Right cardiac atrium (tissue), 5 donors: Measurements from ENCODE around the gene KRT35. TPM values are rescaled to one million over a fixed set of nuclear protein-coding genes. Genes with fewer than 3 reads are reported as not detected.
"Not testable (repeated sequence)": the region's sequence is repeated elsewhere in the genome, so short reads cannot be mapped to it uniquely, and the experiment has no call there.

Experiments used
- ATAC-seq, 2 donors: fragments of 200-7000 bp; cut with Tn5 transposase; one replicate each; pipeline versions ENCODE4 v1.8.0 to v1.9.1; 2020; ENCODE audit warnings: moderate library complexity in 2 of 2, mild to moderate bottlenecking in 1 of 2
- DNase-seq, 3 donors: peaks; one replicate each; pipeline ENCODE4 v3.0.0-alpha.2; 2020
- H3K27ac ChIP-seq: one replicate; pipeline ENCODE4 v1.5.1; 2013; ENCODE audit warnings: mild to moderate bottlenecking, low read length, control low read depth, moderate library complexity
- H3K27me3 ChIP-seq: one replicate; pipeline ENCODE4 v1.6.1; 2013; ENCODE audit not compliant: control insufficient read depth, insufficient read depth
- H3K4me1 ChIP-seq: one replicate; pipeline ENCODE4 v1.6.1; 2013; ENCODE audit warnings: low read length; ENCODE audit not compliant: control insufficient read depth, insufficient read depth
- H3K4me3 ChIP-seq: one replicate; pipeline ENCODE4 v1.5.1; 2013; ENCODE audit warnings: low read length, control low read depth
- H3K9me3 ChIP-seq: one replicate; pipeline ENCODE4 v1.6.1; 2013; ENCODE audit warnings: low read length; ENCODE audit not compliant: control insufficient read depth
- WGBS: extraction: QIAGEN DNeasy Blood & Tissue Kit; methylation state at CpG from one replicate; pipeline ENCODE4 v1.1.7; 2013; 5-methylcytosine and 5-hydroxymethylcytosine counted together
- intact Hi-C, 4 donors: fragments of 100-400 bp; cut with DNase I; formaldehyde crosslinking; loops; one replicate each; pipeline versions ENCODE4 v1.11.0 to v1.14.0; 2022 to 2023
- polyA plus RNA-seq: library from polyadenylated mRNA; stranded (reverse); fragments of 200-250 nt; gene quantifications from one replicate; pipeline ENCODE4 v1.2.3, GENCODE V29; 2013
- total RNA-seq, 4 donors: library from RNA; stranded (reverse); fragmentation: NEBNext Ultra II Directional; extraction: Animal tissue kit (Norgen Biotek cat#: 25700); gene quantifications; one replicate each; pipeline ENCODE4 v1.2.1, GENCODE V29; 2021
- donor health status: healthy with polysubstance abuse.
- donor health status: DM: no; HTN: yes; CAD: no.
- donor health status: DM: no; HTN: no; CAD: no.
- donor health status: DM: no; HTN: yes; CAD: no; lungs with severe emphysema.
- donor health status: DM: yes; HTN: yes; CAD: no.

Gene KRT35
- total and polyA plus RNA-seq, 5 donors: not detected

DNA sequence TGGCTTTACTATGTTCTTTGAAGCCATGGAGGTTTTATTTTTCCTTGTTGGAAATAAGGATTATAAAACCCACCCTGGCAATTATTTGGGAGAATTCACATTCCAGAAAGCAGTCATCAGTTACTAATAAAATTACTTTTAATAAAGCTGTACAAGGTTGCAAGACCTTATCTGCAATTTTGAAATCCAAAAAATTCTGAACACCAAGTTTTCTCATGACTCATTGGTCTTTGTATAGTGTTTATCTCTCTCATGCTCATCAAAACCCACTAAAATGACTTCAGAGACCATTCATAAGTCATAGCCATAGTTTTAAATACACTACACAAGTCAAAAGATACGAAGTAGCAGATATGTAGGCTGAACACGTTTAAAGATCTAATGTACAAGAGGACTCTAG is 34.1 kb downstream of the KRT35 start:
- 29% methylated on average over 2 of the region's 2 CpGs for WGBS
- ATAC-seq: peak in 1 of 2 donors; percentile 33
- no peak overlapping the region for H3K4me3 ChIP-seq
- intact Hi-C loops: no loop called here
- H3K9me3 ChIP-seq: peaks cover 6% of the 10 kb centered on the region
- H3K27me3 ChIP-seq: peaks cover 2% of the 10 kb centered on the region
- H3K27ac ChIP-seq: no peak overlapping the region
- DNase-seq: no peak
- no peaks in the 10 kb centered on the region for H3K4me1 ChIP-seq

DNA sequence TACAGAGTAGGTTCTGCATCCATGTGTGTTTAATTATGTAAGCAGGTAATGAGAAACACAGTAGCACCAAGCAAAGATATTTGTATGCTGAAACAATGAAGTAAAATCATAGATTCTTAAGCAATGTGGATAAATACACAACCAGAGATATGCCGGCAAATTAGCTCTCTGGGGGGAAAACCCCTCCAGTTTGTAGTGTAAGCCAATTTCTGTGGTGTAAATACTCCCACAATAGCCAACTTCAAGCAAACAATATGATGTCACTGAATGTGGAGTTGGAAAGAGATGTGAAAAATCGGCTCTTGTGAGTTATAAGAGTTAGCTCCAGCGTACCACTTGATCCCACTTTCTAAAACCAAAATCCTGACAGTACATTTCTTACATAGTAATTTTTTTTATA is 36.3 kb downstream of the KRT35 start:
- peaks cover 2% of the 10 kb centered on the region for H3K9me3 ChIP-seq
- no peak for DNase-seq
- no peak overlapping the region for H3K27ac ChIP-seq
- H3K4me3 ChIP-seq: no peak overlapping the region
- 52% methylated on average over 3 of the region's 3 CpGs for WGBS
- H3K4me1 ChIP-seq: no peaks in the 10 kb centered on the region
- no peaks in the 10 kb centered on the region for H3K27me3 ChIP-seq
- no peak for ATAC-seq
- intact Hi-C loops: no loop called here

- H3K27me3 ChIP-seq: no peaks in the 10 kb centered on the region
- WGBS: 54% methylated on average over 1 of the region's 1 CpG
Observed at GRCh38 chr17:41444186-41444585, 36.8 kb downstream of the KRT35 start.

DNA sequence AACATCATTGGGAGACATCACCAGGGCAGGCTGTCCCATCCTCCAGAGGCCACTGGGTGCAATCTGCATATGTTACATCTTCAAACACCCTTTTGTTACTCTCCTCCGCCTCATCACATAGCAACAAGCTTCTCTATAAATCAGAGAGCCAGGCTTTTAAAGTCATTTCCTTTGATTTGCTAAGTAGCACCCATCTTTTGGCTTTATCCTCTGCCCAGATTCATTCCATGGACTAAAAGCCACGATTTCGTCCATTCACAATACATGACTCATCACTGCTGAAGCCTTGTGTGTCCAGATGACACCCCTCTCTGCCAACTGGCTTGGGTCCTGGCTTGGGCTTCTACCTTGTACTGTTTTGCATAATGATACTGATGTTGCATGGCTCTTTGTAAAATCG is 38.2 kb downstream of the KRT35 start:
- no peak for ATAC-seq
- Histone ChIP-seq H3K27ac (no peak overlapping the region), H3K9me3 (peaks cover 2% of the 10 kb centered on the region), H3K4me3 (no peak overlapping the region), H3K4me1 (no peaks in the 10 kb centered on the region), H3K27me3 (no peaks in the 10 kb centered on the region)
- no peak for DNase-seq
- intact Hi-C loops: no loop called here
- WGBS: 69% methylated on average over 4 of the region's 4 CpGs

More at GRCh38 chr17:41444186-41444585, 36.8 kb downstream of the KRT35 start:
- ATAC-seq (no peak), DNase-seq (no peak)
- H3K27ac ChIP-seq: no peak overlapping the region
- peaks cover 2% of the 10 kb centered on the region for H3K9me3 ChIP-seq
- intact Hi-C loops: no loop called here
- no peaks in the 10 kb centered on the region for H3K4me1 ChIP-seq
- no peak overlapping the region for H3K4me3 ChIP-seq

DNA sequence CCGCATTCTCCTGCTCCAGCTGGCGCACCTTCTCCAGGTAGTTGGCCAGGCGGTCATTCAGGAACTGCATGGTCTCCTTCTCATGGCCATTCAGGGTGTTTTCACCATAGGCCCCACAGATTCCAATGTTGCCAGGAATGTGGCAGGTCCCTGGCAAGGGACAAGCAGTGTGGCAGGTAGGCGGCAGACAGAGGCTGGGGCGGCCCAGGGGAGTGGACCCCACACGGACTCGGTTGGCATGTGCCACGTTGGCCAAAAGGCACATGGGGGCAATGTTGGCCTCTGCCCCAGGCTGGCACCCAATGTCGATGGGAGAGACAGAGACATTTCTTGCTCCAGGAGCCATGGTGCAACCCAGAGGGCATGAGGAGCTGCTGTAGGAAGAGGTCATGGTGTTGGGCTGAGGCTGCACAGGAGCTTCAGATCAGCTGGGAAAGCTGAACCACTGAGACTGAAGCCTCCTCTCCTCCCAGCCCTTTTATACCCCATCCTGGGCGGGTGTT is 40.4 kb downstream of the KRT35 start, which contains the start of gene KRT38:
Gene KRT38 (minus strand): TSS at position 453 of the 503 bp plus-strand sequence. CDS start 62 bp downstream, at position 391.
- 93% methylated on average over 10 of the region's 10 CpGs for WGBS
- Histone ChIP-seq H3K4me3 (no peak within 1 kb of the TSS), H3K9me3 (peaks cover 2% of the 10 kb centered on the region), H3K27ac (no peak within 1 kb of the TSS), H3K27me3 (no peaks in the 10 kb centered on the region), H3K4me1 (no peaks in the 10 kb centered on the region)
- no peak for DNase-seq
- intact Hi-C loops: no loop called here
- ATAC-seq: no peak

- intact Hi-C loops: no loop called here
- Histone ChIP-seq H3K27ac (no peak overlapping the region), H3K9me3 (peaks cover 2% of the 10 kb centered on the region), H3K4me1 (no peaks in the 10 kb centered on the region), H3K27me3 (no peaks in the 10 kb centered on the region), H3K4me3 (no peak overlapping the region)
- ATAC-seq (no peak), DNase-seq (no peak)
- 66% methylated on average over 5 of the region's 5 CpGs for WGBS
Observed at GRCh38 chr17:41439375-41439774, 41.6 kb downstream of the KRT35 start.

DNA sequence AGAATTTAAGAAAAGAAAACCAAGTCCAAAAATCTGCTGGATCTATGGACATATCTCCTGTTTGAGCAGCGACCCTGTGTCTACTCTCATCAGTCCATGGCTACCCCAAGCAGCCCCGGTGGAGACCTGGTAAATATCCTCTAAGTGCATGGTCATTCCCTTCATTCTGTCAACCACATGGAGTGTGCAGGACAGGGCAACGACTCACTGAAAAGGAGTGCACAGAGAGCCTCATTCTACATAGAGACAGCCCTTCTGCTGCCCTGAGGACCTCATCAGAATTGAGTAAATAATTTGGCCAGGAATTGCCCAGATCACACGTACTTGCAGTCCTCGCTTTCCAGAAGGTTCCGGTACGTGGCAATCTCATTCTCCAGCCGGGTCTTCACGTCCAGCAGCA is 43.2 kb downstream of the KRT35 start:
- 88% methylated on average over 9 of the region's 9 CpGs for WGBS

DNA sequence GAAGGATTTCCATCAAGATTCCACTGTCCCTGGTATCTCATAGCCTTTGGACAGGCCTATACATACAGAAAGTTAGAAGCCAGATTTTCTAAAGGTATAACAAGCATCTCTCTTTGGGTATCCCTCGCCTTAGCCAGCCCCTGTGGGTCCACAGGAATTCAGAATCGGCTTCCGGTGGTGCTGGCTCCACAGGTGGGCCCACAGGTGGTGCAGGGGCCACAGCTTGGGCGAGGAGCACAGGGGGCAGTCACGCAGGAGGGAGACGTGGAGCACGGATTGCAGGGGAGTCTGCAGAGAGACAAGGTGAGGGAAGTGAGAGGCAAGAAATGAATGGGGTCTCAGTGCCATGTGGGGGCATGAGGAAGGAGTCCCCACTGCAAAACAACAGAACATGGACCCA is 43.7 kb downstream of the KRT35 start:
- intact Hi-C loops: no loop called here
- DNase-seq (no peak), ATAC-seq (no peak)
- H3K27me3 ChIP-seq: no peaks in the 10 kb centered on the region
- WGBS: 83% methylated on average over 7 of the region's 7 CpGs
- H3K4me1 ChIP-seq: no peaks in the 10 kb centered on the region
- no peak overlapping the region for H3K27ac ChIP-seq
- no peaks in the 10 kb centered on the region for H3K9me3 ChIP-seq
- H3K4me3 ChIP-seq: no peak overlapping the region

More for the DNA sequence above, 43.2 kb downstream of the KRT35 start:
- Histone ChIP-seq H3K4me1 (no peaks in the 10 kb centered on the region), H3K27me3 (no peaks in the 10 kb centered on the region), H3K4me3 (no peak overlapping the region), H3K27ac (no peak overlapping the region), H3K9me3 (no peaks in the 10 kb centered on the region)
- intact Hi-C loops: no loop called here
- DNase-seq (no peak), ATAC-seq (no peak)

GRCh38 chr17:41434415-41434814 is 46.5 kb downstream of the KRT35 start:
- DNase-seq: no peak
- Histone ChIP-seq H3K27me3 (no peaks in the 10 kb centered on the region), H3K4me3 (no peak overlapping the region), H3K4me1 (no peaks in the 10 kb centered on the region), H3K9me3 (no peaks in the 10 kb centered on the region), H3K27ac (no peak overlapping the region)
- no peak for ATAC-seq
- WGBS: 34% methylated on average over 5 of the region's 5 CpGs
- intact Hi-C loops: no loop called here

DNA sequence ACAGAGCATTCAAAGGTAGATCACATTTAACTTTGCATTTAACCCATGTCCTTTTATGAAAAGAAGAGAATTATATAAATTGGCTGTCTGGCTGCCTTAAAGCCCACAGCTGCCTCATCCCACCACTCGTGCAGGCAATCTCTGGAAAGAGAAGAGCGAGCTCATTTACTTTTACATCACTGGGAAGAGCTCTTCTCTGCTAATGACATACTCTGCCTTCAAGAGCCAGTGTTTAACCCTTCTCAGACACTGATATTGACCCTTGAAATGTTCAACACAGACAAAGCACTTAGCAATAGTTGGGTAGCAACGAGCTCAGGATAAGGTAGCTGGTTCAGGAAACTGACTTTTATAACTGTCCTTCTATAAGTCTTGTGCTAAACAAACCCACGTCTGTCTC is 46.9 kb downstream of the KRT35 start:
- DNase-seq (no peak), ATAC-seq (no peak)
- Histone ChIP-seq H3K27me3 (no peaks in the 10 kb centered on the region), H3K4me1 (no peaks in the 10 kb centered on the region), H3K9me3 (no peaks in the 10 kb centered on the region), H3K27ac (no peak overlapping the region), H3K4me3 (no peak overlapping the region)
- intact Hi-C loops: no loop called here
- WGBS: 27% methylated on average over 4 of the region's 4 CpGs

GRCh38 chr17:41433586-41433985 is 47.4 kb downstream of the KRT35 start:
- intact Hi-C loops: no loop called here
- Histone ChIP-seq H3K9me3 (no peaks in the 10 kb centered on the region), H3K27ac (no peak overlapping the region), H3K4me1 (no peaks in the 10 kb centered on the region), H3K4me3 (no peak overlapping the region), H3K27me3 (no peaks in the 10 kb centered on the region)
- 39% methylated on average over 4 of the region's 4 CpGs for WGBS
- no peak for DNase-seq
- ATAC-seq: no peak

DNA sequence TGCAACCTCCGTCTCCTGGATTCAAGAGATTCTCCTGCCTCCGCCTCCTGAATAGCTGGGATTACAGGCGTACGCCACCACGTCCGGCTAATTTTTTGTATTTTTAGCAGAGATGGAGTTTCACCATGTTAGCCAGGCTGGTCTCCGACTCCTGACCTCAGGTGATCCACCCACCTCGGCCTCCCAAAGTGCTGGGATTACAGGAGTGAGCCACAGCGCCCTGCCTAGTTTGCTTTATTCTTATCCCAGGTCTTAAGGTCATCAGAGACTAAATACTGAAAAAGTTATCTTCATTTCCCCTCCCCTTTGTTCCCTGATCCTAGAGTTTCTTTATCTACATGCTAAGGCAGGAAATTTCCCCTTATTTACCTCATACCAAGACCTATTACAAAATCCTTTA is 50.6 kb downstream of the KRT35 start:
- ATAC-seq, H3K4me1 ChIP-seq, H3K27ac ChIP-seq, H3K4me3 ChIP-seq, H3K27me3 ChIP-seq, H3K9me3 ChIP-seq, DNase-seq, intact Hi-C loops: not testable (repeated sequence)
- 80% methylated on average over 9 of the region's 9 CpGs for WGBS
